Upper lobe of left lung (tissue), 6 donors: Measurements from ENCODE around the gene KLHL25. TPM values are rescaled to one million over a fixed set of nuclear protein-coding genes. Genes with fewer than 3 reads are reported as not detected.

Experiments
- ATAC-seq, 2 donors: fragments of 200-7000 bp; cut with Tn5 transposase; one replicate each; pipeline ENCODE4 v1.9.1; 2022; ENCODE audit warnings: mild to moderate bottlenecking in 2 of 2, moderate library complexity in 2 of 2; ENCODE audit not compliant: low FRiP score in 2 of 2
- DNase-seq, 2 donors: peaks; one replicate each; pipeline ENCODE4 v3.0.0-alpha.2; 2019 to 2020
- H3K27ac ChIP-seq, 4 donors: fragments of 200-600 bp; sonication (generic); one replicate each; pipeline ENCODE4 v1.5.1; 2016 to 2019
- H3K27me3 ChIP-seq, 4 donors: fragments of 200-600 bp; sonication (generic); one replicate each; pipeline ENCODE4 v1.5.1; 2017 to 2019
- H3K36me3 ChIP-seq, 4 donors: fragments of 200-600 bp; sonication (generic); one replicate each; pipeline ENCODE4 v1.5.1; 2016 to 2019
- H3K4me1 ChIP-seq, 4 donors: fragments of 200-600 bp; sonication (generic); one replicate each; pipeline ENCODE4 v1.5.1; 2018 to 2019
- H3K4me3 ChIP-seq, 4 donors: fragments of 200-600 bp; sonication (generic); one replicate each; pipeline ENCODE4 v1.5.1; 2017 to 2019; ENCODE audit warnings: mild to moderate bottlenecking in 2 of 4, moderate library complexity in 1 of 4
- H3K9me3 ChIP-seq, 4 donors: fragments of 200-600 bp; sonication (generic); one replicate each; pipeline ENCODE4 v1.5.1; 2018 to 2019
- EP300 ChIP-seq, 4 donors: sonication (generic); formaldehyde crosslinking; IDR thresholded peaks; one replicate each; pipeline ENCODE4 v1.5.1; 2017; ENCODE audit warnings: antibody characterized with exemption in 4 of 4, control low read depth in 2 of 4
- POLR2A ChIP-seq, 4 donors: fragments of 450-650 bp; IDR thresholded peaks; one replicate each; pipeline ENCODE4 v1.5.1; 2016 to 2017; ENCODE audit warnings: antibody characterized with exemption in 4 of 4, mild to moderate bottlenecking in 2 of 4
- POLR2AphosphoS5 ChIP-seq, 2 donors: sonication (generic); formaldehyde crosslinking; IDR thresholded peaks; one replicate each; pipeline ENCODE4 v1.5.1; 2017; ENCODE audit warnings: antibody characterized with exemption in 2 of 2
- WGBS, 2 donors: methylation state at CpG; one replicate each; pipeline ENCODE4 v1.1.5; 2017 to 2018; 5-methylcytosine and 5-hydroxymethylcytosine counted together
- total RNA-seq, 6 donors: library from RNA; depleted of rRNA in 4 of 6; stranded (reverse); fragments of >200 nt in 4 of 6; gene quantifications; one replicate each; pipeline versions ENCODE4 v1.1.0 to v1.2.1, GENCODE V29; 2016 to 2021
- TF ChIP-seq, protein P1 (sequence below), 6 experiments: fragments of 450-650 bp in 4 of 6; fragments of 200-600 bp in 2 of 6; sonication (generic) in 2 of 6; IDR thresholded peaks; one replicate each; pipeline ENCODE4 v1.5.1; 2016 to 2019; ENCODE audit warnings: antibody characterized with exemption in 6 of 6
- donor health status: DM: no; HTN: no; CAD: no; lungs with moderate emphysema.
- donor health status: DM: no; HTN: yes; CAD: no; lungs with severe emphysema.

KLHL25 gene
- total RNA-seq, 6 donors from 2014 or later, result 3.0 to 24.1 (median 5.6) TPM

DNA sequence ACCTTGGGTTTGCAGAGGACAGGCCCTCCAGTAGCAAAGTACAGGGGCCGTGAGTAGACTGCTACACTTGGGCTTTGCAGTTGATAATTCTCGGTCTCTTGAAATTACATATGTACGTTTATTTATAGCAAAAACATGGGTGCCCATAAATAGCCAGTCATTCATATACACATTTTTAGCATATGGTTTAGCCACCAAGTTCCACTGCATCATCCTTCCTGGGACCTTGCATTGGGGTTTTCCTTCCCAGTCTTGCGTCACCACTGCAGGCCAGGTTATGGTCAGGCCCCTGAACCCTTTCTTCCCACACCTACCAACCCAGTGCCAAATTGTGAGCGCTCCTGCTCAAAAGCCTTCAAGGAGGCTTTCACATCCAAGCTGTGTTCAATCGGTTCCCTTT is 12.7 kb downstream of the KLHL25 start:
- 77 to 86% methylated on average over 6 of the region's 6 CpGs for WGBS, 2 donors
- TF ChIP-seq EP300 (IDR thresholded peaks at IDR 0.05) (no peak), POLR2AphosphoS5 (IDR thresholded peaks at IDR 0.05) (no peak), POLR2A (IDR thresholded peaks at IDR 0.05) (no peak)
- TF ChIP-seq, protein P1, sequence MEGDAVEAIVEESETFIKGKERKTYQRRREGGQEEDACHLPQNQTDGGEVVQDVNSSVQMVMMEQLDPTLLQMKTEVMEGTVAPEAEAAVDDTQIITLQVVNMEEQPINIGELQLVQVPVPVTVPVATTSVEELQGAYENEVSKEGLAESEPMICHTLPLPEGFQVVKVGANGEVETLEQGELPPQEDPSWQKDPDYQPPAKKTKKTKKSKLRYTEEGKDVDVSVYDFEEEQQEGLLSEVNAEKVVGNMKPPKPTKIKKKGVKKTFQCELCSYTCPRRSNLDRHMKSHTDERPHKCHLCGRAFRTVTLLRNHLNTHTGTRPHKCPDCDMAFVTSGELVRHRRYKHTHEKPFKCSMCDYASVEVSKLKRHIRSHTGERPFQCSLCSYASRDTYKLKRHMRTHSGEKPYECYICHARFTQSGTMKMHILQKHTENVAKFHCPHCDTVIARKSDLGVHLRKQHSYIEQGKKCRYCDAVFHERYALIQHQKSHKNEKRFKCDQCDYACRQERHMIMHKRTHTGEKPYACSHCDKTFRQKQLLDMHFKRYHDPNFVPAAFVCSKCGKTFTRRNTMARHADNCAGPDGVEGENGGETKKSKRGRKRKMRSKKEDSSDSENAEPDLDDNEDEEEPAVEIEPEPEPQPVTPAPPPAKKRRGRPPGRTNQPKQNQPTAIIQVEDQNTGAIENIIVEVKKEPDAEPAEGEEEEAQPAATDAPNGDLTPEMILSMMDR (IDR thresholded peaks at IDR 0.05), result no peak
- Histone ChIP-seq H3K4me1 (peaks cover 15 to 32% (median 26%) of the 10 kb centered on the region in 4 donors), H3K9me3 (no peaks in the 10 kb centered on the region), H3K36me3 (no peaks in the 10 kb centered on the region), H3K27me3 (no peaks in the 10 kb centered on the region), H3K27ac (no peak overlapping the region), H3K4me3 (no peak overlapping the region)
- no peak for DNase-seq
- ATAC-seq, result no peak

DNA sequence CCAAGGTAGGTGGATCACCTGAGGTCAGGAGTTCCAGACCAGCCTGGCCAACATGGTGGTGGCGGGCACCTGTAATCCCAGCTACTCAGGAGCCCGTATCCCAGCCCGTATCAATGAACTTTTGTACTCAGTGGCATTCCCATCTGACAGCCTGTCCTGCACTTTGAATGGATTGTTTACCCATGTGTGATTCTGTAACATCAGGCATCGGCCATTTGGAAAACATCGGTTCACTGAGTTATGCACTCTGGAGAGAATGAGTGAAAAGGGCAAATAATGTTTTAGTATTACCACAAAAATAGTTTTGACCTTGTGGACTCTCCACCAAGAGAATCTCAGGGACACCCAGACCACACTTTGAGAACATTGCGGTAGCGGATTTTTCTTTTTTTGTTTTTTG is 13.6 kb downstream of the KLHL25 start:
- Histone ChIP-seq H3K27ac (no peak overlapping the region), H3K36me3 (no peaks in the 10 kb centered on the region), H3K4me3 (no peak overlapping the region), H3K9me3 (no peaks in the 10 kb centered on the region), H3K4me1 (peaks cover 7 to 32% (median 22%) of the 10 kb centered on the region in 4 donors), H3K27me3 (no peaks in the 10 kb centered on the region)
- TF ChIP-seq, protein P1 (IDR thresholded peaks at IDR 0.05), result no peak
- no peak for TF ChIP-seq EP300 (IDR thresholded peaks at IDR 0.05)
- DNase-seq, result no peak
- WGBS, 2 donors, result 81 to 96% methylated on average over 7 of the region's 7 CpGs
- no peak for ATAC-seq

DNA sequence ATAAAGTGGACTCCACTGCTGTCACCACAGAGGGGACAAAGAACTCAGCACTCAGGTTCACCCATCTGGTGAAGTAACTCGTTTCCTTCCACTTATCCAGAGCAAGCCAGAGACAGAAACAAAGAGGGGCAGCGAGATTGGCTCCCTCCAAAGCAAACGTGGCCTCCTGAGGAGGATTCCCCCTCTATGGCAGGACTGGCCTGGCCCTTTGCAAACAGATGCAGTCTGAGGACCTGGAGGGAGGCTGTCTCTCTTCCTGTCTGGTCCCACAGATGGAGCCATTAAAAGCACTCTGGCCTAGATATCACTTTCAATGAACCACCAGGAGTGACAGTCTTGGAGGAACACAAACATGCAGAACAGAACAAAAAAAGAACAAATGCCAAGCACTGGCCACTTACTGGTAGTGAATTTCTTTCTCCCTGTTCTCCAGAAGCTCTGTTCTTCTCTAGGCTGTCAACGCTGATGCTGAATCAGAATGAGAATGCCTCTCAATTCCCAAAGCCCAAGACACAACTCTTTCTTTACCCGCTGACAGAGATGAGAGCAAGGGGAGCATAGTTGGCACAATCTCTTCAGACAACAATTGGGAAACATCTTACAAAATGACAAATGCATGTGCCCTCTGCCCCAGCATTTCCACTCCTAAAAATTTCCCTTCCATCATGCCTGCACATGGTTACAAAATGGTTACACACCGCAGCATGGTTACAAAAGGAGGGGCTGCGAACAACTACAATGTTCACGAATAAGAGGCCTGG is 14.3 kb downstream of the KLHL25 start:
- ATAC-seq (no peak), DNase-seq (no peak)
- Histone ChIP-seq H3K27ac (no peak overlapping the region), H3K9me3 (no peaks in the 10 kb centered on the region), H3K27me3 (no peaks in the 10 kb centered on the region), H3K4me1 (peaks cover 3 to 25% (median 15%) of the 10 kb centered on the region in 4 donors), H3K4me3 (no peak overlapping the region), H3K36me3 (no peaks in the 10 kb centered on the region)
- 85 to 87% methylated on average over 8 of the region's 8 CpGs for WGBS, 2 donors
- TF ChIP-seq EP300 (IDR thresholded peaks at IDR 0.05), result no peak

- Histone ChIP-seq H3K4me1 (peaks cover 3 to 25% (median 11%) of the 10 kb centered on the region in 4 donors), H3K9me3 (no peaks in the 10 kb centered on the region), H3K27me3 (no peaks in the 10 kb centered on the region), H3K27ac (no peak overlapping the region), H3K36me3 (no peaks in the 10 kb centered on the region), H3K4me3 (no peak overlapping the region)
- TF ChIP-seq EP300 (IDR thresholded peaks at IDR 0.05) (no peak), POLR2AphosphoS5 (IDR thresholded peaks at IDR 0.05) (no peak)
- TF ChIP-seq, protein P1 (IDR thresholded peaks at IDR 0.05), result no peak
- ATAC-seq (no peak), DNase-seq (no peak)
- 93 to 94% methylated on average over 1 of the region's 1 CpG for WGBS, 2 donors
Observed at GRCh38 chr15:85779249-85779648, 15.5 kb downstream of the KLHL25 start.

DNA sequence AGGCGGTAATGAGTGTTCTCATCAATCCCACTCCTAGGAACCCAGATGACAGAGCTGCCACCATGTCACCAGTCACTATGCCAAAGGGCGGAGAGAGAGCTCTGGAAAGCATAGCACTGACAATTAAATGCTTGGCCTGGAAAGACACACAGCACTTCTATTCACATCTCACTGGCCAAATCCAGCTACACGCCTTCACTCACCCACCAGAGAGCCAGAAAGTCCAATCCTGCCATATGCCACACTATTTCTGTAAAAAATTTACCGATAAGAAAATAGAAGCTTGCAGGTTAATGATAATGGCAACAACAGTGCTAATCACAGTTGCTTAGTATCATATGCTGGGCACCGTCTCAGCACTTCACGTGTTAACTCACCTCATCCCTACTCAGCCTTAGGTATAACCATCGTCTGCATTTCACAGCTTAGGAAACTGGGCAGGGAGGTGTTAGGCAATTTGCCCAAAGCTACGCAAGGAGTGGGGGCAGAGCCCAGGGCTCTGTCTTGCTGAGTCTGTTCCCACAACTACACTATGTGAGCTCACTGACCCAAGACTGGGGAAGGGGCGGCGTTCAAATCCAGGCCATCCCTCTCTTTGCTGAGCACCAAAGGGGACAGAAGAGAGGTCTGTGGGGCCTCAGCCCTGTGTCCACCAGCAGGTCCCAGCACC is 16.5 kb downstream of the KLHL25 start:
- ATAC-seq (peak; percentile 21 to 23), DNase-seq (no peak)
- no peak overlapping the region for H3K27ac ChIP-seq
- no peak for TF ChIP-seq EP300 (IDR thresholded peaks at IDR 0.05)
- TF ChIP-seq POLR2AphosphoS5 (IDR thresholded peaks at IDR 0.05), result no peak
- TF ChIP-seq POLR2A (IDR thresholded peaks at IDR 0.05), result no peak
- H3K9me3 ChIP-seq, result no peaks in the 10 kb centered on the region
- no peaks in the 10 kb centered on the region for H3K27me3 ChIP-seq
- no peak overlapping the region for H3K4me3 ChIP-seq
- WGBS, 2 donors, result 70 to 86% methylated on average over 7 to 10 of the region's 10 CpGs
- peaks cover 3 to 25% (median 11%) of the 10 kb centered on the region in 4 donors for H3K4me1 ChIP-seq
- H3K36me3 ChIP-seq, result no peaks in the 10 kb centered on the region
